Stimulated activated CD8-positive, alpha-beta memory T cell treated with anti-CD3 and anti-CD28 coated beads, Interleukin-2, amount 100 ng/mL, for 1 hour (primary cell): ENCODE data around the gene TMEM231.
"Not testable (repeated sequence)": the region's sequence is repeated elsewhere in the genome, so short reads cannot be mapped to it uniquely, and the experiment has no call there.

Experiments
- DNase-seq, 2 donors: peaks; one replicate each; pipeline ENCODE4 v3.0.0-alpha.2; 2020; ENCODE audit warnings: low read depth in 2 of 2

TMEM231 gene, protein sequence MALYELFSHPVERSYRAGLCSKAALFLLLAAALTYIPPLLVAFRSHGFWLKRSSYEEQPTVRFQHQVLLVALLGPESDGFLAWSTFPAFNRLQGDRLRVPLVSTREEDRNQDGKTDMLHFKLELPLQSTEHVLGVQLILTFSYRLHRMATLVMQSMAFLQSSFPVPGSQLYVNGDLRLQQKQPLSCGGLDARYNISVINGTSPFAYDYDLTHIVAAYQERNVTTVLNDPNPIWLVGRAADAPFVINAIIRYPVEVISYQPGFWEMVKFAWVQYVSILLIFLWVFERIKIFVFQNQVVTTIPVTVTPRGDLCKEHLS

DNA sequence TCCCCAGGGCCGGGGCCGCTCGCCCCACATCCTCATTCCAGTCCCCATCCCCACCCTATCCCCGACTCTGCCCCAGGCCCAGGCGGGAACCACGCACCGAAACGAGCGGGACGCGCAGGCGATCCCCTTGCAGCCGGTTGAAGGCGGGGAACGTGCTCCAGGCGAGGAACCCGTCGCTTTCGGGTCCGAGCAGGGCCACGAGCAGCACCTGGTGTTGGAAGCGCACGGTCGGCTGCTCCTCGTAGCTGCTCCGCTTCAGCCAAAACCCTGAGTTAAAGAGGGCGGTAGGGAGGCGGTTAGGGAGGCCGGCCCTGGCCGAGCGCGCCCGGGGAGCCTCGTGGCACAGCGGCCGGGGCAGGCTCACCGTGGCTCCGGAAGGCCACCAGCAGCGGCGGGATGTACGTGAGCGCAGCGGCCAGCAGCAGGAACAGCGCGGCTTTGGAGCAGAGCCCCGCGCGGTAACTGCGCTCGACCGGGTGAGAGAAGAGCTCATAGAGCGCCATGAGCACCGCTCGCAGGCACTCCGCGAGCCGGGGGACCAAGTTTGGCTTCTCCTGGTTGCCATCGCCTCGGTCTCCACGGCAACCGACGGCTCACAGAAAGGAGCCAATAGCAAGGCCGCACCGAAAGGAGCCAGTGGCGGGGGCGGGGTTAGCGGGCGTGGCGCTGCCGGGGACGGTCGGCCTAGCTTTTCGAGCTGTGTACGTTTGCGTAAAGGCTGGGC is at the start of gene TMEM231:
Gene TMEM231 (minus strand): TSS at position 546 of the 724 bp plus-strand sequence. CDS start 43 bp downstream, at position 503.
- peak; percentile 92 to 96 for DNase-seq

DNA sequence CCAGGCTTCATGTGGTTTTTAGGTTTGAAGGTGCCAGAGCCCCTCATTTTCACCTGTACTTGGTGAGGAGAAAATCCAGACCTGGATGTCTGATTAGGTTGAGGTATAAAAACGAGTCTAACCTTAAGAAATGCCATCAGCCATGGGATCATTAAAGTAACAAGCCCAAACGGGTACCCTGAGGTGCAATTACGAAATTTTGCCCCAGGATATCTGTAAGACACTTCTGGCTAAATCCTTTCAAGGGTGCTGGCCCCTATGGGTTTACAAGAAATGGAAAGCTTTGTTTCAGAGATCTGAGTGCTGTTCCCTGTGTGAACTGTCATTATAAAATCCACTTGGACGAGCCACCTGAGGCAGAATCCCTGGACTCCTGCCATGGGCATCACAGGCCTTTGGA is 47.2 kb upstream of the TMEM231 start:
- DNase-seq: no peak

DNA sequence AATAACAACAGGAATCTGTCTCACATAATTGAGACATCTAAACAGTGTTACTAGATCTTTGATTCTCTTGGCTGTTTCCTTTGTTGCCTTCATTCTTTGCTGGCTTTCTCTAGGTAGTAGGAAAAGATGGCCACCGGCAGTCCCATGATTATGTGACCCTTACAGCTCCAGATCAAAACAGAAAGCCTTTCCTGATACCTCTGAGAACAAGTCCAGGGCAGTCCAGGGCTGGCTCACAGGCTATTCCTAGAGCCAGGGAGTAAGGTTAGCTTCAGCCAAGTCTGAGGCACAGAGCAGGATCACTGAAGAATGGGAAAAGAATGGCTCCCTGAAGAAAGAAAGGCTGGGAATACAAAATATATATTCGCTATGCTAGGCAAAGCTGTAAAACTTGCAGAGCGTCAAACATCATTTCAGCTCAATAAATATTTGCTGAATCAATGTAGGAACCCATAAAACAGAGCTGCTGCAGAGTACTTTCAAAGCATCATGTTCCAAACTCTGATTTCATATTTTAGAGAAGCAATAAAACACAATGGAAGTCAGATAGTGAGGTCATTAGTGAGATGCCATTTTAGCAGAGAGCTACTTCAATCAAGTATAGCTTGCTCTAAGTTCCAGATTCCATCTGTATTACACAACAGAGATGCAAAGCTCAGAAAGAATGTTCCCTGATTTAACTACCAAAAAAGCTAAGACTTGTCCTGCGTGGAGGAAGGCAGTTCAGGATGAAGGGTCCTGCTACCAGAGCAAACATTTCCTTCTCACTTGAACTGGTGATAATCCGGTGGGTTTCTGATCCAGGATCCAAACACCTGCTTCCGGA is 43.6 kb upstream of the TMEM231 start:
- DNase-seq: no peak

DNA sequence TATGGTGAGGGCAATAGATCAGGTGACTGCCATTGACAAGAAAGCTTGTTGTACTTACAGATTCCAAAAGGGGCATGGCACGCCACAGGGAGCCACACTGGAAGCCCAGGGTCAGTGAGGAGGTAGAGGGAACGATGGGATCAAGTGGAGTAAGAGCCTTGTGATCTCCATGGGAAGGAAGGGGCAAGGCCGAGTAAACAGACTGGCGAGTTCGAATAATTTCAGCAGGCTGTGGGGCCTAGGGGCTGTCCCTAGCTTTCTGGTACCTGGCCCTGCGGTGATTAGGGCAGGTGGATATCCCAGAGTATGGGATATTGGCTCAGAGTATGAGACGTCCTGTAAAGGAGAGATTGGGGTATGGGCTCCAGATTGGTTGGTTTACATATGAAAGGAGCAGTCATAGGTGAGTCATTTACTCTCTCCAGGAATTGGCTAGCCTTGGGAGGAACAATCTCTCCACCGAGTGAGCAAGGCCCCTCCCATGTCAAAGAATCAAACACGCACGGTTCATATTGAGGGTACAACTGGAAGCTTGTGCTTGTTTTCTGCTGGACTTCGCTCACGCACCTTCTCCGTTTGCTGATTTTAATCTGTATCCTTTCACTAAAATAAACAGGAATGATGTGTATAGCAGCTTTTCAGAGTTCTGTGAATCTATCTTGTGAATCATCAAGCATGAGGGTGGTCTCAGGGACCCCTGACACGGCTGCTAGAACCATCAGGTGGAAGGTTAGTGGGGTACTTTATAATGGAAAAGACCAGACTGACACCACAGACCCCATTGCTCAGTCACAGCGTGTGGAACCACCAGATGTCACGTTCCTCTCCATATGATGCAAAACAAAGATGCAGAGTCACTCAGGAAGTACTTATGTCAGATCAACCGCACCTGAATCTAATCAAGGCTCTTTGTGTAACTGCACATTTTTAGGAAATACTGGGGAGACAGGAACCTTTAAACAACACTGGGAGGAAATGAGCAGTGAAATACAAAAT is 38.1 kb upstream of the TMEM231 start:
- no peak for DNase-seq

DNA sequence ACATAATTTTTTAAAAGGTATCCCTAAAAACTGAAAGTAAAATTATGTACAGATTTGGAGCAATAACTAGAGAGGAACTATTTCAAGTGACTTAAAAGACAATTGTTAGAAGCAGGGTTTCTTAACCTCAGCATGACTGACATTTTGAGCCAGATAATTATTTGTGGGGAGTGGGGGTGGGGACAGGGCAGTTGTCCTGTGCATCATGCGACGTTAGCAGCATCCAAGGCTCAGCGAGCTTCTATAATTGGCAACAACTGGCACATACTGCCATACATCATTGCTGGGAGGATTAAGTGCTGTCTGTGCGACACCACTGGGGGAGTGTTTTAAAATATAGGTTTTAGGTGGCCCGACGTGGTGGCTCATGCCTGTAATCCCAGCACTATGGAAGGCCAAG is 37.3 kb upstream of the TMEM231 start:
- no peak for DNase-seq

DNA sequence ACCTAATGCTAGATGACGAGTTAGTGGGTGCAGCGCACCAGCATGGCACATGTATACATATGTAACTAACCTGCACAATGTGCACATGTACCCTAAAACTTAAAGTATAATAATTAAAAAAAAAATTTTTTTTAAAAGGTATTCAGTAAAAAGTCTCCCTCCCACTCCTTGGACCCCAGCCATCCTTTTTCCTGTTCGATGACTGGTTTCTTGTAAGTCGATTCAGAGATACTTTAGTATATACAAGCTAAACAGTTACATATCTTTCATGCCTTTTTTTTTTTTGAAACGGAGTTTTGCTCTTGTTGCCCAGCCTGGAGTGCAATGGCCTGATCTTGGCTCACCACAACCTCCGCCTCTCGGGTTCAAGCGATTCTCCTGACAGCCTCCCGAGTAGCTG is 35.9 kb upstream of the TMEM231 start:
- DNase-seq: not testable (repeated sequence)

DNA sequence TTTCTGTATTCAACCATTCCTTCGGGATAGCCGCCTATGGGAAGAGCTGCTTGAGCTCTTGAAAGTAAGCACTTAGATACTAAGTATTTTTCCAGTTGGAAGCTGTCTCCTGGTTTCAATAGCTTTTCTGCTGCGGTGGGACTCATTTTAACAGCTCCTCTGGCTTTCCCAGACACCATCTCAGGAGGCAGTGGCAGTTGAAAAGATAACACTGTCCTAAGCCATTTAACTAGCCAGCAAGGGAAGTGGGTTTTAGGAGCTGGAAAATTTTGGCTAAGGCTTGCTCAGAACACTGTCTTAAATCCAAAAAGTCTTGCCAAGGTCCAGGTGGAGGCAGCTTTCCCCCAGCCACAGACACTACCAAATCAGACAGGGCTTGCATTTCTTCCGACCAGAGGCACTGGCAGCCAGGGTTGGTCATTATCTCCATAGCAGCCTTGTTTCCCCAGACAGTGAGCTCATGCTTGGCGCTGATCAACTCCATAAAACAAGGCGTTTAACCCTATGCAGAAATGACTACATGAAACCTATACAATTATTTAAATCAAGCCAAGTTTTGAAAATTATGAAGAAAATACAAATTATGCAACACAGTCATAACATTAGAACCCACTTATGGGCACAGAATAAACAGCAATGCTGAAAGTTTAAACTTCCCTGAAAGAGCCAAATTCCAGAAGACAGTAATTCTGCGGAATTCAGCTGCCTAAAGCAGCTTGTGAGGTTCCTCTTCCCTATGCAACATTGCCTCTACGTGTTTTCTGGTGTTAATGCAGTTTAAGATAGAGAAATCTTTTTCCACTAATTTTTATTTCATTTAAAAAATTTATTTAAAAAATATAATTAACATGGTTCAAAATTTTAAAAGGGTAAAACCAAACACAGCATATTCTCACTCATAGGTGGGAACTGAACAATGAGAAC is 35.1 kb upstream of the TMEM231 start:
- DNase-seq: no peak

DNA sequence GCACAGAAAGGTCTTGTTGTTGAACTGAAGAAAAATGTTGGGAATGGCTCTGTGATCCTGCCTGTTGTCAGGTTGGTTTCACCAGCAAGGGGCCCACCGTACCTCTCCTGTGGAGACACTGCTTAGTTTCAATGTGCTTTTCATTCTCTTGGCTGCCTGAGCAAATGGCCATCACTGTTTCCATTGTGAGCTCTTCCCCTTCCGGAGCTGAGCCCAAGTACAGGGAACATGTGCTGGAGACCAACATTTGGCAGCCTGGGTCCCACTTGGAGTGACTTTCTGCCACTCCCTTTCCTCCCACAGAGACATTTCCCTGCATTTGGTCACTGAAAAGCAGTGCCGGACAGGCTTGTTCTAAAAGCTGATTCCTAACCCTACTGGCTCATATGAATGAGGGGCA is 33.3 kb upstream of the TMEM231 start:
- DNase-seq: no peak

DNA sequence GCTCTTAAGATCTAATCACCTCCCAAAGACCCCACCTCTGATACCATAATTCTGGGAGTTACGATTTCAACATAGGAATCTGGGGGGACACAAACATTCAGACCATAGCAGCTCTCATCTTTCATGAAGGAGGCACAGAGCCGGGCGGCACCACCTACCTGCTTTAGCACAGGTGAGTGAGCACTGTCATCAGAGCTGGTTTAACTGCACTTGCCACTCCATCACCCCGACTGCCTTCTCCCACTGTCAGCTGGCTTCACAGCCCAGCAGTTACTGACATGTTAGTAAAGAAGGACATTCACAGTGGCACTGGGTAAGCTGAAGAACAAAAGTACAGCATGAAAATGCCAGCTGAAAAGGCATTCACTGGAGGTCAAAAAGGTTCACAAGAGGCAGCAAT is 32.7 kb upstream of the TMEM231 start:
- no peak for DNase-seq

DNA sequence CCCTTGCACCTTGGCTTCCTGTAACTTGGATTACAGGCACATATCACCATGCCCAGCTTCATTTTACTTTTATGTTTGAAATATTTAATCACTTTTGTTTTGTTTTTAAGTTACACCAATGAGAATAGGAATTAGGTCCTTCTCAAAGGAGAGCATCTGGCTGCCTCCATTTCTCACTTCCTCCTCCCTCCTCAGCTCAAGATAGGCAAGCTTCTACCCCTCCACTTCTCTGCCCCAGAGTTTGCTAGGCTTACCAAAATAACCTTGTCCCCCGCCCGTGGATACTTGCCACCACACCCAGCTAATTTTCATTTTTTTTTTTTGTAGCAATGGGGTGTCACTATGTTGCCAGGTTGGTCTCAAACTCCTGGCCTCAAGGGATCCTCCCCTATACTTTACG is 28.1 kb upstream of the TMEM231 start:
- no peak for DNase-seq

DNA sequence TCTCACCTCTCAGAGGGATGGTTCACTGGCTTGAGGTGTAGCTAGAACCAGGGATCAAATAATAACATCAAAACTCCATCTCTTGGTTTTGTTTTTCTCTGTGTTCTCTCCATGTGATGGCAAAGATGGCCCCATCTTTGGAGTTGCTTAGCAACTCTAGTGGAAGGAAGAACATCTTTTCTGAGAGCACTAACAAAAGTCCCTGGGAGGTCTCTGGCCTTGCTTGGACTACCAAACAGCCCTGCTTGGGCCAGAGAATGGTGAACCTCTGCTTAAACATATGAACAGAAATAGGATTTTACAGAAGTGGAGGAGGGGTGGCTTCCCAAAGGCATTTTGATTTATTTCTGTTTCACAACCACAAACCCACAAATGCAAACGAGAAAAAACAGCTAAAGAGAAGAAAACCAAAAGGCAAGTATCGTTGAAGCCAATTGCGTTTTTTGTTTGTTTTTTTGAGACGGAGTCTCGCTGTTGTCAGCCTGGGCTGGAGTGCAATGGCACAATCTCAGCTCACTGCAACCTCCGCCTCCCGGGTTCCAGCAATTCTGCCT is 23.3 kb upstream of the TMEM231 start:
- DNase-seq: no peak

DNA sequence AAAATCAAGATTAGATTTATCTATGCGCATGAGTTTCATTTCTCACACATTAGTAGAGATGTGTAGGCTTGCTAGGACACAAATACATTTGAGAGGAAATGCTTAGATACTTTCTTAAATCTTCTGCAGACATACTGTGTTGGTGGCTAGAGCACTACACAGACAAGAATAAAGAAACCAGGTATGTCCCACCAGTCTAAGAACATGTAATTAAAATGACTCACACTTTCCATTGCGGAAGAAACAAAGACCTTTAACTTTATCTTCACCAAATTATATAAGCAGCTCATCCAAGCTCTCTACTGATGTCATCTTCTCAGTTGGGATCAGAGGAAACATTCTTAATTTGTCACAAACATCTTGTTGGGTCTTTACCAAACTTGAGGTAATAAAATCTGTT is 22.7 kb upstream of the TMEM231 start:
- no peak for DNase-seq

DNA sequence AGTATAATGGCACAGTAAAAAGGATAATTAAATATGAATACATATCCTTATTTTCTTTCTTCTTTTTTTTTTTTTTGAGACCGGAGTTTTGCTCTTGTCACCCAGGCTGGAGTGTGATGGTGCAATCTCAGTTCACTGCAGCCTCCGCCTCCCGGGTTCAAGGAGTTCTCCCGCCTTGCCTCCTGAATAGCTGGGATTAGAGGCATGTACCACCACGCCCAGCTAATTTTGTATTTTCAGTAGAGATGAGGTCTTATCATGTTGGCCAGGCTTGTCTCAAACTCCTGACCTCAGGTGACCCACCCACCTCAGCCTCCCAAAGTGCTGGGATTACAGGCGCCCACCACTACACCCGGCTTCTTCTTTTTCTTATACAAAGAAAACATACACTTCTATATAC is 22.2 kb upstream of the TMEM231 start:
- DNase-seq: no peak

DNA sequence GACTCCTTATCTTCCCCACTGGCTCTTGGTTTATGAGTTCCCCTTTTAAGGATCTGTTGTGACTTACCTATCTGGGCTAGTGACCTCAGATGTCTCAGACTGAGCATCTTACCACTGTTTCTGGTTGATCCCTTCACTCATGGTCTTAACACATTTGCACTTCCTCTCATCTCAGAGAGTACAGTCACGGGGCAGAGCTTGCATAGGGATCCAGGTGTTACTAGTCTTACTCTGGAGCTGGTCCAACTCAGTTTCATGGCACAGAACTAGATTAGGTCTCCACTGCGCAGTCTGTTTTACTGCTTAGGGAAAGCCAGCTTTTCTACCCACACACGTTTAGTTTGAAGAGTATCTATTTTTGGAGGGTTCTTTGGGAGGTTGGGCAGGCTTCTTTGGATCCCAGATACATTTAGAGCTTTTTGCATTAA is 20.3 kb upstream of the TMEM231 start:
- DNase-seq: no peak

DNA sequence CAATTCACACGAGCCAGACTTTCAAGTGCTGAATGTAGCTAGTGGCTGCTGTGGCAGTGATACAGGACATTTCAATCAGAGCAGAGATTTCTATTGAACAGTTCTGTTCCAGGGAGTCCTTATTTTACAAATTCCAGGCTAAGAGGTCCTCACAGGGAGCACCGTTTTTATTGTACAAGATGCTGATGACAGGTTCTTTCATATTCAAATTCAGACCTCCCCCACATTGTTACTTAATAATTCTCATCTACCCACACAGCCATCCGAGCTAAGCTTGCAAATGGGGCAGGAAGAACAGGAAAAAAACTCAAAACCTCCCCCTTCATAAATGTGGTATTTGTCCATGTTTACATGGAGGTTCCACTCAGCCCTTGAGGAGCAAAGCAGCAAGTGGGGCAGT is 19.9 kb upstream of the TMEM231 start:
- no peak for DNase-seq

DNA sequence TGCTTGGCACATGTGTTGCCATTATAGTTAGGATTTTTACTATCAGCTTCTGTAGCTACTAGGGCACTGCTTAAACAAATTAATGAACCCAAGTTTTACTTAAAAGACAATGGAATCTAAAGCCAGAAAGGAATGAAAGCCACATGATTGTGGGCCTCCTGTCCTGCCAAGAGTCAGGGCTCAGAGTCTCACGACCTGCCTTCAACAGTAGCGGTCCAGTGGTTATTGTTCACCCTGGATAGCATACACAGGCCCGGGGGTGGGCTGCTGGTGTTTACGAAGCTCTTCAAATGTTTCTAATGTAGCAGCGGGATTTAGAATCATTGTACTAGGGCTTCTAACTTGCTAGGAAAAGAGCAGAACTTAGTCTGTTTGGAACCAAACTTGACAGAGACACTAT is 17.9 kb upstream of the TMEM231 start:
- no peak for DNase-seq

DNA sequence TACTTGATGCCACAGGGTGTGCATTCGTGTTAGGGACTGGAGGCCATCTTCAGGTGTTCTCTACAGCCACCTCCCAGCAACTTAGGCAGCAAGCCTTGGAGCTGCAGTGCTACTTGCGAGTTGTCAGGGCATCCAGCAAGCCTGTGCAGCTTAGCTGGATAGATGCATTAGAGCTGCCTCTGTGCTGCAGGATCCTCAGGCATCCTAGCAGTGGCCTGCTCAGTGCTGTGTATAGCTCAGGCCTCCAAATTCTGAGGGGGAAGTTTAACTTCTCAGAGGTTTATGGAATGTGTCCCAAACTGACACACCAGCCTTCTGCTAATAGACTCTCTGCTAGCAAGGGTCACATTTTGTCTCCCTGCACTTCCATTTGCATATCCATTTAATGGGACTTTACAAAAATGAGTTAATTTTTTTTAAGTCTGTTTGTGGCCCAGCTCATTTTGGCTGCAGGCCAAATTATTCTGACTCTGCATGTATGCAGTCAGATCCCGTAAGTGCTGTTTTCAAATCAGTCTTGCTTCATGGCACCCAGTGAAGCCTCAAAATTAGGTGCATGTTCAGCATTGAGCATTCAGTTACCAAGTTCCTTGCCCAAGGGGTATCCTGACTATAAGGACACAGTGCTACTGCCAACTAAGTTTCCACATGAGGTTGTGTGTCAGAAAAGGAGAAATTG is 17.0 kb upstream of the TMEM231 start:
- DNase-seq: no peak

DNA sequence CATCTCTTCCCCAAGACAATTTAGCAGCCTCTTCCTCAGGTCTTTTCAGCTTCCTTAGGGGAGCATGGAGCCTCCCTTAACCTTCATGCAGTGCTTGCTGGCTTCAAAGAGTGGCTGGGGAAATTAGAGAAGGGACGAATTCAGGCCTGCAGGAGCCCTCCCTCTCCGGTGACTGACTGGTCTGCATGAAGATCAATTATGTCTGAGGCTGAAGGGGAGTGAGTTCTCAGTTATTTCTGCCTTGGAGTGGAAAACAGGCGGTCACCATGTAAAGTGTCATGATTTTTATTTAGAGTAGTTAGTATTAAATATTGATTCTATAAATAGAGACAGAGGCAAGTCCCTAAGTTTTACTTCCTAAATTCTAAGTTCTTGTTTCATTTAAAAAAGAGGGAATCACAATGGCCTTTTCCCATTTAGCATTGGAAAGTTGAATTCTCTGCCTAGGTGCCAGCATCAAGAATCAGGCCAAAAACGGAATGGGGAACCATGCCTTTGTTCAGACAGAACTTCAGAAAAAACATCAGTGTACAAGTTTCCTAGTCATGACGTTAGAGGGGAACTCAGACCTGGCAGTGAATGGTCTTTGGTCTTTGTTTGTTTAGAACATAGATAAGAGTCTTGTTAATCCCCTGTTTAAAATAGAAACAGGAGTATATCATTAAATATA is 14.5 kb upstream of the TMEM231 start:
- no peak for DNase-seq

DNA sequence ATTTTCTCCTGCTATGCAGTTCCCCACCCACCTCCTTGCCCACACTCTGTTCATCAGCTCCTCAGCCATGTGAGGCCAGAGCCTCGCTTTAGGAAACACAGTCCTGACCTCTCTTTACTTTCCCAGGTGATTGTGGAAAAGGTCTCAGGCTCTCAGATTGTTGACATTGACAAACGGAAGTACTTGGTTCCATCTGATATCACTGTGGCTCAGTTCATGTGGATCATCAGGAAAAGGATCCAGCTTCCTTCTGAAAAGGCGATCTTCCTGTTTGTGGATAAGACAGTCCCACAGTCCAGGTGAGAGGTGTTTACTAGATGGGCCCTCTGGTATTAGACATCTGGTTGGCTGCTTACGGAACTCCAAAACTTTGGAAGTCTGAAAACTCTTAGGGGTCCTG is 11.9 kb upstream of the TMEM231 start:
- DNase-seq: no peak
